Fibroblast of lung (primary cell): ENCODE measurements around the gene NRG2. TPM values are rescaled to one million over a fixed set of nuclear protein-coding genes. Genes with fewer than 3 reads are reported as not detected.

Experiments
- DNase-seq, 2 donors: peaks; one replicate each; pipeline versions ENCODE4 v3.0.0 to v3.0.0-alpha.2; 2010; ENCODE audit warnings: low read depth in 2 of 2
- H2AFZ ChIP-seq: 2 replicates; pipeline ENCODE4 v1.5.1; 2012; ENCODE audit warnings: low read length, control low read depth, inconsistent platforms
- H3K27ac ChIP-seq: 2 replicates; pipeline ENCODE4 v1.5.1; 2011; ENCODE audit warnings: low read length, control low read depth; ENCODE audit not compliant: insufficient read depth
- H3K27me3 ChIP-seq: 2 replicates; pipeline ENCODE4 v1.5.1; 2011; ENCODE audit warnings: mild to moderate bottlenecking, low read length; ENCODE audit not compliant: control insufficient read depth, insufficient read depth
- H3K36me3 ChIP-seq: 2 replicates; pipeline ENCODE4 v1.5.1; 2011; ENCODE audit warnings: low read length; ENCODE audit not compliant: control insufficient read depth, insufficient read depth
- H3K4me1 ChIP-seq: 2 replicates; pipeline ENCODE4 v1.5.1; 2011; ENCODE audit warnings: low read length; ENCODE audit not compliant: control insufficient read depth, insufficient read depth; ENCODE audit errors: extremely low read depth
- H3K4me2 ChIP-seq: 2 replicates; pipeline ENCODE4 v1.5.1; 2011; ENCODE audit warnings: low read length, control low read depth; ENCODE audit not compliant: insufficient read depth; ENCODE audit errors: extremely low read depth
- H3K4me3 ChIP-seq, 4 experiments: fragments of 200-600 bp in 1 of 4; sonication (generic) in 1 of 4; replicated peaks in 1 of 4; 2 replicates each; pipeline ENCODE4 v1.5.1; 2011 to 2016; ENCODE audit warnings: low read length in 4 of 4, low read depth in 3 of 4, mild to moderate bottlenecking in 3 of 4, control low read depth in 2 of 4, inconsistent platforms in 1 of 4, mixed read lengths in 1 of 4; ENCODE audit not compliant: insufficient read depth in 1 of 4; ENCODE audit errors: control extremely low read depth in 1 of 4
- H3K79me2 ChIP-seq: 2 replicates; pipeline ENCODE4 v1.5.1; 2012; ENCODE audit warnings: mild to moderate bottlenecking, low read length, inconsistent platforms; ENCODE audit not compliant: control insufficient read depth, insufficient read depth
- H3K9ac ChIP-seq: 2 replicates; pipeline ENCODE4 v1.5.1; 2011; ENCODE audit warnings: mild to moderate bottlenecking, low read length, control low read depth; ENCODE audit not compliant: insufficient read depth
- H3K9me3 ChIP-seq: 2 replicates; pipeline ENCODE4 v1.5.1; 2012; ENCODE audit warnings: low read depth, low read length; ENCODE audit not compliant: control insufficient read depth, insufficient read depth
- H4K20me1 ChIP-seq: 2 replicates; pipeline ENCODE4 v1.5.1; 2011; ENCODE audit warnings: low read length; ENCODE audit not compliant: control insufficient read depth, insufficient read depth; ENCODE audit errors: extremely low read depth
- CTCF ChIP-seq, 2 donors: IDR thresholded peaks in 1 of 2; conservative IDR thresholded peaks in 1 of 2; 1 replicate in 1 of 2; 2 replicates in 1 of 2; pipeline ENCODE4 v1.5.1; 2011 to 2012; ENCODE audit warnings: low read length in 2 of 2, control low read depth in 1 of 2, inconsistent platforms in 1 of 2, low read depth in 1 of 2, mild to moderate bottlenecking in 1 of 2
- EZH2 ChIP-seq: IDR thresholded peaks from 2 replicates; pipeline ENCODE4 v1.5.1; 2012; ENCODE audit warnings: low read length, control low read depth, mild to moderate bottlenecking; ENCODE audit errors: missing control alignments
- polyA plus RNA-seq, 2 donors: library from polyadenylated mRNA; depleted of rRNA in 1 of 2; stranded (reverse) in 1 of 2; unstranded in 1 of 2; fragments of >200 nt; gene quantifications; 2 replicates each; pipeline ENCODE4 v1.2.1, GENCODE V29; 2011 to 2012; ENCODE audit warnings: missing spikeins in 1 of 2
- total RNA-seq: library from RNA; depleted of rRNA; stranded (reverse); fragments of >200 nt; gene quantifications from 2 replicates; pipeline ENCODE4 v1.2.1, GENCODE V29; 2014

Gene NRG2
- total and polyA plus RNA-seq, 2 donors (not counting 1 experiment from before 2014, with no cell fraction given): 0.28 to 1.3 TPM

- DNase-seq: no peak
- no peaks in the 10 kb centered on the region for H3K79me2 ChIP-seq
- no peak overlapping the region for H3K4me2 ChIP-seq
- H3K4me1 ChIP-seq: no peaks in the 10 kb centered on the region
- no peak overlapping the region for H3K27ac ChIP-seq
- H3K36me3 ChIP-seq: no peaks in the 10 kb centered on the region
- no peak overlapping the region for H2AFZ ChIP-seq
- TF ChIP-seq EZH2 (no peak), CTCF (conservative IDR thresholded peaks at IDR 0.05 in 1 of 2, IDR thresholded peaks at IDR 0.05 in 1 of 2; ENCODE audit: low read depth in 1 of 2, low read length in 2 of 2) (no peak)
- H4K20me1 ChIP-seq: no peaks in the 10 kb centered on the region
- peaks cover 3% of the 10 kb centered on the region for H3K27me3 ChIP-seq
- H3K9ac ChIP-seq: no peak overlapping the region
- no peak overlapping the region for H3K4me3 ChIP-seq
- H3K9me3 ChIP-seq: no peaks in the 10 kb centered on the region
Observed at GRCh38 chr5:140072812-140073211, 29.7 kb upstream of the NRG2 start.

- Histone ChIP-seq H3K27ac (no peak overlapping the region), H3K4me3 (no peak overlapping the region), H3K9ac (no peak overlapping the region), H3K79me2 (no peaks in the 10 kb centered on the region), H3K27me3 (peaks cover 23% of the 10 kb centered on the region), H3K4me2 (no peak overlapping the region), H2AFZ (no peak overlapping the region), H3K9me3 (no peaks in the 10 kb centered on the region), H3K36me3 (no peaks in the 10 kb centered on the region), H4K20me1 (no peaks in the 10 kb centered on the region), H3K4me1 (no peaks in the 10 kb centered on the region)
- TF ChIP-seq EZH2: no peak
- TF ChIP-seq CTCF (conservative IDR thresholded peaks at IDR 0.05 in 1 of 2, IDR thresholded peaks at IDR 0.05 in 1 of 2; ENCODE audit: low read depth in 1 of 2, low read length in 2 of 2): no peak
- no peak for DNase-seq
Observed at GRCh38 chr5:140060816-140061215, 17.7 kb upstream of the NRG2 start.

GRCh38 chr5:140058212-140058932 lies 15.3 kb upstream of the NRG2 start:
- TF ChIP-seq EZH2 (no peak), CTCF (conservative IDR thresholded peaks at IDR 0.05 in 1 of 2, IDR thresholded peaks at IDR 0.05 in 1 of 2; ENCODE audit: low read depth in 1 of 2, low read length in 2 of 2) (no peak)
- H3K4me1 ChIP-seq: no peaks in the 10 kb centered on the region
- no peaks in the 10 kb centered on the region for H3K79me2 ChIP-seq
- no peaks in the 10 kb centered on the region for H4K20me1 ChIP-seq
- no peak overlapping the region for H3K9ac ChIP-seq
- no peaks in the 10 kb centered on the region for H3K36me3 ChIP-seq
- no peak overlapping the region for H3K27ac ChIP-seq
- no peak for DNase-seq
- no peaks in the 10 kb centered on the region for H3K9me3 ChIP-seq
- H2AFZ ChIP-seq: no peak overlapping the region
- H3K27me3 ChIP-seq: peaks cover 31% of the 10 kb centered on the region
- no peak overlapping the region for H3K4me3 ChIP-seq
- H3K4me2 ChIP-seq: no peak overlapping the region
